CD4-positive, alpha-beta T cell treated with Interferon alpha-2 for 1 hour (primary cell): ENCODE results near the gene DPH1.
A peak's percentile ranks its signal among the peaks of the same experiment; 100 is the strongest.

Source experiments
- DNase-seq, 2 donors: peaks; one replicate each; pipeline ENCODE4 v3.0.0-alpha.2; 2020 to 2022

The DPH1 gene

DNA sequence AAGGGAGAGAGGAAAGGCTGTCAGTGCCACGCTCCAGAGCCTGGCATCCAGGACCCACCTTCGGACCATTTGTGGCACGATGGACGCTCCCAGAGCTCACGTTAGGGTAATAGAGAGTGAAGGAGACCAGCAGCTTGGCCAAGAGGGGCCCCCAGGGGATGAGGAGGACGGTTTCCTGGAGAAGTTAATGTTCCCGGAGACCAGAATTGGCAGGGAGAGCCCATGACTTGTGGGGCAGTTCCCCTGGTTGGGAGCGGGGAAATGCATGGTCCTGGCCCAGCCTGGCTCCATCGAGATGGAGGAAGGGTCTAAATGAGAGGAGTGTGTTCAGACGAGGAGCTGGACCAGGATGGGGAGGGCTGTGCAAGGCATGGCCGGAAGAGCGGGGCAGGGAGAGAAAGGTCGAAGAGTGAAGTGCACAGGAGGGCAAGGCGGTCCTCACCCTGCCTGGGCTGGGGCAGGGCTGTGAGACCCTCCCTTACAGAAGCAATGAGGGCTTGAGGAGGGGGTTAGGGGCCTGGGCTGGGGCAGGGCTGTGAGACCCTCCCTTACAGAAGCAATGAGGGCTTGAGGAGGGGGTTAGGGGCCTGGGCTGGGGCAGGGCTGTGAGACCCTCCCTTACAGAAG, 22.1 kb downstream of the DPH1 start:
- DNase-seq, result no peak

GRCh38 chr17:2053380-2054261, 23.7 kb downstream of the DPH1 start:
- peak; percentile 79 to 88 for DNase-seq

GRCh38 chr17:2054262-2054511, 24.2 kb downstream of the DPH1 start:
- DNase-seq, result no peak

GRCh38 chr17:2054512-2055291, 24.7 kb downstream of the DPH1 start, which contains the start of gene HIC1:
Gene HIC1, plus strand, starts transcription at chr17:2055103. Its CDS starts 1,588 bp downstream, at chr17:2056691.
- peak; percentile 74 to 85 for DNase-seq

GRCh38 chr17:2055292-2056205, 25.6 kb downstream of the DPH1 start:
- peak in 1 of 2 donors; percentile 51 for DNase-seq

- peak; percentile 41 to 57 for DNase-seq
Measured at GRCh38 chr17:2056206-2057174, 26.5 kb downstream of the DPH1 start.

DNA sequence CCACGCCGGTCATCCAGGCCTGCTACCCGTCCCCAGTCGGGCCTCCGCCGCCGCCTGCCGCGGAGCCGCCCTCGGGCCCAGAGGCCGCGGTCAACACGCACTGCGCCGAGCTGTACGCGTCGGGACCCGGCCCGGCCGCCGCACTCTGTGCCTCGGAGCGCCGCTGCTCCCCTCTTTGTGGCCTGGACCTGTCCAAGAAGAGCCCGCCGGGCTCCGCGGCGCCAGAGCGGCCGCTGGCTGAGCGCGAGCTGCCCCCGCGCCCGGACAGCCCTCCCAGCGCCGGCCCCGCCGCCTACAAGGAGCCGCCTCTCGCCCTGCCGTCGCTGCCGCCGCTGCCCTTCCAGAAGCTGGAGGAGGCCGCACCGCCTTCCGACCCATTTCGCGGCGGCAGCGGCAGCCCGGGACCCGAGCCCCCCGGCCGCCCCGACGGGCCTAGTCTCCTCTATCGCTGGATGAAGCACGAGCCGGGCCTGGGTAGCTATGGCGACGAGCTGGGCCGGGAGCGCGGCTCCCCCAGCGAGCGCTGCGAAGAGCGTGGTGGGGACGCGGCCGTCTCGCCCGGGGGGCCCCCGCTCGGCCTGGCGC, 27.3 kb downstream of the DPH1 start:
- no peak for DNase-seq

DNA sequence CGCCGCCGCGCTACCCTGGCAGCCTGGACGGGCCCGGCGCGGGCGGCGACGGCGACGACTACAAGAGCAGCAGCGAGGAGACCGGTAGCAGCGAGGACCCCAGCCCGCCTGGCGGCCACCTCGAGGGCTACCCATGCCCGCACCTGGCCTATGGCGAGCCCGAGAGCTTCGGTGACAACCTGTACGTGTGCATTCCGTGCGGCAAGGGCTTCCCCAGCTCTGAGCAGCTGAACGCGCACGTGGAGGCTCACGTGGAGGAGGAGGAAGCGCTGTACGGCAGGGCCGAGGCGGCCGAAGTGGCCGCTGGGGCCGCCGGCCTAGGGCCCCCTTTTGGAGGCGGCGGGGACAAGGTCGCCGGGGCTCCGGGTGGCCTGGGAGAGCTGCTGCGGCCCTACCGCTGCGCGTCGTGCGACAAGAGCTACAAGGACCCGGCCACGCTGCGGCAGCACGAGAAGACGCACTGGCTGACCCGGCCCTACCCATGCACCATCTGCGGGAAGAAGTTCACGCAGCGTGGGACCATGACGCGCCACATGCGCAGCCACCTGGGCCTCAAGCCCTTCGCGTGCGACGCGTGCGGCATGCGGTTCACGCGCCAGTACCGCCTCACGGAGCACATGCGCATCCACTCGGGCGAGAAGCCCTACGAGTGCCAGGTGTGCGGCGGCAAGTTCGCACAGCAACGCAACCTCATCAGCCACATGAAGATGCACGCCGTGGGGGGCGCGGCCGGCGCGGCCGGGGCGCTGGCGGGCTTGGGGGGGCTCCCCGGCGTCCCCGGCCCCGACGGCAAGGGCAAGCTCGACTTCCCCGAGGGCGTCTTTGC, 28.0 kb downstream of the DPH1 start:
- DNase-seq, result peak in 1 of 2 donors; percentile 23

- peak; percentile 65 to 71 for DNase-seq
Measured at GRCh38 chr17:2058586-2059546, 28.9 kb downstream of the DPH1 start.

GRCh38 chr17:2059547-2060384, 29.8 kb downstream of the DPH1 start:
- no peak for DNase-seq

GRCh38 chr17:2060385-2060658, 30.4 kb downstream of the DPH1 start:
- no peak for DNase-seq

DNA sequence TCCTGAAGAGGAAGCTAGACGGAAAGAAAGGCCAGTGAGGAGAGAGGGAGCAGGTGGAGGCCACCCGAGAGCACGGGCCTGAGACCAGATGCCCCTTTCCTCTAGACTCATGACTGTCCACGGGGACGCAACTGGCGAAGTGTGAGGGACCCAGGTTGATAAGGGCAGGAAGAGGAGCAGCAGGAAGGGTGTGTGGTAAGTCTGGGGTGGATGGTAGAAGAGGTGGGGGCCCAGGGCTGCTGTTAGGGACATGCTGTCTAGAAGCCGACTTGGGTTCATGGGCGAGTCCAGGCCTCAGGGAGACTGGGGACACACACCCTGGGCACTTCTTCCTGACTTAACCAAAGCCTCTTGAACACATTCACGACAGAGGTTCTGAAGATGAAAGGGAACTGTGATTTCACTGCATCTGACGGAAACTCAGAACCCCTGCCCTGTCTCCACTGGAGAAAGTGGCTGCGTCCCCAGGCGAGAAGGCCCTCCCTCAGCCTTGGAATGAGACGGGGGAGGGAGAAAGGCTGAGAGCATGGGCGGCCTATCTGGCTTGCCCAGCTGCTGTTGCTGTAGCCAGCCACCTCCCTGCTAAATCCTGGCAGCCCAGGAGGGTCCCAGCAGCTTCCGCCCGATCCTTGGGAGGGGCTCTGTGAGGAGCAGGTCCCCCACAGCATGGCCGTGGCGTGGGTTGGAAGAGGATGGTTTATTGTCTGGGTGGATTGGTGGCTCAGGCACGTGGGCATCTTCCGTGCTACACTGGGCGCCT, 30.9 kb downstream of the DPH1 start:
- no peak for DNase-seq

DNA sequence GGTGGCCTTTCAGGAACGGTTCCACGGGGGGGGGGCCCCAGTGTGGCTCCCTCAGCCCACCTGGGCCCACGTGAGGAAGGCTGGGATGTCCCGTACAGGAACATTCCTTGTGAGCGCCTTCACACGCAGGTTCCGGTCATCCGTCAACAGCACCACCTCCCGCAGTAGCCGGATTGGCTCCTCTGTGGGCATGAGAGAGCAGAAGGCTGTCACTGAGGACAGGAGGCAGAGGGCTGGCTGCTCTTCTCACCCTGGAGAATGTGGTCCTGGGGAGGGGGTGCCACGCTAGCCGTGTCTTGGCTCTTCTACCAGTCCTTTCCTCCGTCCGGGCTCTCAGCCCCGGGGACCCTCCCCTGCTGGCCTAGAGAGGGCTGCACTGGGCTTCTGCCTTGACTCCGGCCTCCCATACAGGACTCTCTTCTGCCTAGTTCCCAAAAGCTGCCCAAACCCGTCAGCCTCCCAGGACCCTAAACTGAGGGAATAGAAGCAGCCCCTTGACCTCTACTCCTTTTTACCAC, 31.5 kb downstream of the DPH1 start:
- no peak for DNase-seq

GRCh38 chr17:2062571-2063183, 32.7 kb downstream of the DPH1 start:
- DNase-seq, result no peak

- DNase-seq, result no peak
Measured at GRCh38 chr17:2063261-2064146, 33.6 kb downstream of the DPH1 start.

- no peak for DNase-seq
Measured at GRCh38 chr17:2064147-2064489, 34.2 kb downstream of the DPH1 start.
